ENCODE data around the gene OR8B4. TPM values are rescaled to one million over a fixed set of nuclear protein-coding genes. Genes with fewer than 3 reads are reported as not detected.

Gene OR8B4, protein sequence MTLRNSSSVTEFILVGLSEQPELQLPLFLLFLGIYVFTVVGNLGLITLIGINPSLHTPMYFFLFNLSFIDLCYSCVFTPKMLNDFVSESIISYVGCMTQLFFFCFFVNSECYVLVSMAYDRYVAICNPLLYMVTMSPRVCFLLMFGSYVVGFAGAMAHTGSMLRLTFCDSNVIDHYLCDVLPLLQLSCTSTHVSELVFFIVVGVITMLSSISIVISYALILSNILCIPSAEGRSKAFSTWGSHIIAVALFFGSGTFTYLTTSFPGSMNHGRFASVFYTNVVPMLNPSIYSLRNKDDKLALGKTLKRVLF
- total RNA-seq = not detected
- long read RNA-seq = 0 reads

DNA sequence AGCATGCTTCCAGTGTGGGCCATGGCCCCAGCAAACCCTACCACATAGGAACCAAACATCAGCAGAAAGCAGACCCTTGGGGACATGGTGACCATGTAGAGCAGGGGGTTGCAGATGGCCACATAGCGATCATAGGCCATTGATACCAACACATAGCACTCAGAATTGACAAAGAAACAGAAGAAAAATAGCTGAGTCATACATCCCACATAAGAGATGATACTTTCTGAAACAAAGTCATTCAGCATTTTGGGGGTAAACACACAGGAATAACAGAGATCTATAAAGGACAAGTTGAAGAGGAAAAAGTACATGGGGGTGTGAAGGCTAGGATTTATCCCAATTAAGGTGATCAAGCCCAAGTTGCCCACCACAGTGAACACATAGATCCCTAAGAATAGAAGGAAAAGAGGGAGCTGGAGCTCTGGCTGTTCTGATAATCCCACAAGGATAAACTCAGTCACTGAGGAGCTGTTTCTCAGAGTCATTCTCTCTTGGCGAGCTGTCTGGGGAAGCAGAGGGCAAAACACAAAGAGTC is at the start of gene OR8B4:
Gene OR8B4 (minus strand): TSS at position 488 of the 538 bp plus-strand sequence. CDS start 0 bp downstream, at position 488.
- DNase-seq = no peak
- TF ChIP-seq, protein P1, sequence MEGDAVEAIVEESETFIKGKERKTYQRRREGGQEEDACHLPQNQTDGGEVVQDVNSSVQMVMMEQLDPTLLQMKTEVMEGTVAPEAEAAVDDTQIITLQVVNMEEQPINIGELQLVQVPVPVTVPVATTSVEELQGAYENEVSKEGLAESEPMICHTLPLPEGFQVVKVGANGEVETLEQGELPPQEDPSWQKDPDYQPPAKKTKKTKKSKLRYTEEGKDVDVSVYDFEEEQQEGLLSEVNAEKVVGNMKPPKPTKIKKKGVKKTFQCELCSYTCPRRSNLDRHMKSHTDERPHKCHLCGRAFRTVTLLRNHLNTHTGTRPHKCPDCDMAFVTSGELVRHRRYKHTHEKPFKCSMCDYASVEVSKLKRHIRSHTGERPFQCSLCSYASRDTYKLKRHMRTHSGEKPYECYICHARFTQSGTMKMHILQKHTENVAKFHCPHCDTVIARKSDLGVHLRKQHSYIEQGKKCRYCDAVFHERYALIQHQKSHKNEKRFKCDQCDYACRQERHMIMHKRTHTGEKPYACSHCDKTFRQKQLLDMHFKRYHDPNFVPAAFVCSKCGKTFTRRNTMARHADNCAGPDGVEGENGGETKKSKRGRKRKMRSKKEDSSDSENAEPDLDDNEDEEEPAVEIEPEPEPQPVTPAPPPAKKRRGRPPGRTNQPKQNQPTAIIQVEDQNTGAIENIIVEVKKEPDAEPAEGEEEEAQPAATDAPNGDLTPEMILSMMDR (IDR thresholded peaks at IDR 0.05) = no peak
- Histone ChIP-seq H3K4me1 (no peaks in the 10 kb centered on the region), H3K36me3 (no peaks in the 10 kb centered on the region), H3K9me3 (no peaks in the 10 kb centered on the region), H3K27ac (no peak within 1 kb of the TSS), H3K4me3 (no peak within 1 kb of the TSS), H3K27me3 (peaks cover 9% of the 10 kb centered on the region)
- ATAC-seq = no peak
- intact Hi-C loops (cut with DNase I) = no loop called here

DNA sequence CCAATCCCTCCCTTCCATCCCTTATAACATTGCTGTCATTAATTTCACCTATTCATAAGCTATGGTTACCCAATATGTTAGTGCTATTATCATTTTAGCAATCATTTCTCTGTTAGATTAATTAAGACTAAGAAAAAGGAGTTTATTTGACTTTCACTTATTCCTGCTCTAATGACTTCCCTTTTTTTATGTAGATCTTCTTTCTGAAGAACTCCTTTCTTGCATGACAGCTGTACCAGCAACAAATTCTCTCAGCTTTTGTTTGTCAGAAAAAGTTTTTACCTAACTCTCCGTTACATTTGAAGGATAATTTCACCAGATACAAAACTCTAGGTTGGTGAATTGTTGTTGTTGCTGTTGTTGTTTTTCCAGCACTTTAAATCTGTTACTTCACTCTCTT is 49.4 kb upstream of the OR8B4 start:
- Histone ChIP-seq H3K9me3 (no peaks in the 10 kb centered on the region), H3K4me1 (no peaks in the 10 kb centered on the region), H3K27ac (no peak overlapping the region), H3K36me3 (no peaks in the 10 kb centered on the region), H3K4me3 (no peak overlapping the region), H3K27me3 (no peaks in the 10 kb centered on the region)
- intact Hi-C loops (cut with DNase I) = no loop called here
- DNase-seq = no peak
- ATAC-seq = no peak
- TF ChIP-seq, protein P1 (IDR thresholded peaks at IDR 0.05) = no peak

DNA sequence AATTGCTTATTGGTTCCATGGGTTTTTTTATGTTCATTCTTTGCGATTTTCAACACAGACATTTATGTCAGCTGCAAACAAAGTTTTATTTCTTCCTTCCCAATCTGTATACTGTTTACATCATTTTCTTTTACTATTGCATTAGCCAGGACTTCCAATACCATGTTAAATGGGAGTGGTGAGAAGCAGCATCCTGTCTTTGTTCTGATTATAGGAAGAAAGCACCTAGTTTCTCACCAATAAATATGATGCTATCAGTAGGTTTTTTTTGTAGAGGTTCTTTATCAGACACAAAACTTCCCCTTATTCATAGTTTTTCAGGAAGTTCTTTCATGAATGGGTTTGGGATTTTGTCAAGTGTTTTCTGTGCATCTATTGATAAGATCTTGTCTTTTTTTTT is 48.8 kb upstream of the OR8B4 start:
- Histone ChIP-seq H3K27ac (no peak overlapping the region), H3K4me1 (no peaks in the 10 kb centered on the region), H3K4me3 (no peak overlapping the region), H3K36me3 (no peaks in the 10 kb centered on the region), H3K9me3 (no peaks in the 10 kb centered on the region), H3K27me3 (no peaks in the 10 kb centered on the region)
- DNase-seq (no peak), ATAC-seq (no peak)
- intact Hi-C loops (cut with DNase I) = no loop called here
- TF ChIP-seq, protein P1 (IDR thresholded peaks at IDR 0.05) = no peak

DNA sequence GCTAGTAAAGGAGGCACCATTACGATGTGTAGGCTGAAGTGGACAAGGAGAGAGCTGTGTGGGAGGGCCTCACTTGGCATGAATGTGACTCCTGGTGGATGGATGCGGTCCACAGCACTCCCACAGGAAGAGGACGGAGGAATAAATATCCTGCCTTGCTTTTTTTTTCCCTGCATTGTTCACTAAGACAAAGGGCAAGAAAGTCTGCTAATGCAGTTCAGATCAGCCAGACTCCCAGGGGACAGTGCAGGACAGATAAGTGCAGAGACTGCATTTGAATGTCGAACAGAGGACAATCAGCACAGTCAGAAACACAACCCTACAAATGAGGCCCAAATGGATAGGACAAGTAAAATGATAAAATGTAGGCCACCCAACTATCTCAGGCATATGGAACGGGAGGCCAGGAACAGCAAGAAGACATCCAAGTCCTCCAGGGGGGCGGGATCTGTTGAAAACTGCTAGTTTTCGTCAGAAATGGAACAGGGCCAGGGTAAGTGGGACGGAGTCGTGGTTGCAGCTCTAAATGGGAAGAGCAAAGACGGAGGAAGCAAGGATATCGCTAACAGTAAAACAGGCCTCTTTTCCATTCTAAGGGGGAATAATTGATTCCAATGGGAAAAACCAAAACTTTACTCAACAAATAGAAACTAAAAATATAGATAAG is 46.0 kb upstream of the OR8B4 start:
- Histone ChIP-seq H3K27me3 (no peaks in the 10 kb centered on the region), H3K27ac (no peak overlapping the region), H3K4me1 (no peaks in the 10 kb centered on the region), H3K4me3 (no peak overlapping the region), H3K9me3 (no peaks in the 10 kb centered on the region), H3K36me3 (no peaks in the 10 kb centered on the region)
- DNase-seq (no peak), ATAC-seq (no peak)
- TF ChIP-seq, protein P1 (IDR thresholded peaks at IDR 0.05) = no peak
- intact Hi-C loops (cut with DNase I) = no loop called here

DNA sequence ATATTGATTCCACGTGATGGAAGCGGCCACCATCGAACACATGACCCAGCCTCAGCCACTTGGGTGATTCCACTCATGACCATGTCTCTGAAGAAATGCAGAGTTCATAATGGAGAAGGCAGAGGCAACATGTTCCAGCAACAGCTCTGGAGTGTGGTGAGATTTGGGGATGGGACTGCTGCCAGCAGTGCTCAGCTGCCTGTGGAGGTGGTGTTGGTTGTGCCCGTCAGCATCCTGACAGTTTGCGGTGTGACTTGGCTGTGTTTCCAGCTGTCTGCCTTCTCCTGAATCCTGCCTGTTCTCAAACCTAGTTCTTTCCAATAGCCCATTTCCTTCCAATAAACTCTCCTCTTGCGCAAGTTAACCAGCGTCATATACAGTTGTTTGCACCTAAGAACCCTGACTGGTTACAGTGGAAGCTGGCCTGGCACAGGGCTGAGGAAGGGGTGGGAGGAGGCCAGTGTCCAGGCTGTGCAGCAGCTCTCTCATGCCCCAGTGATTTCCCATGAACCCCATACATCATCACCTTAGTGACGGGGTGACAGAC is 42.8 kb upstream of the OR8B4 start:
- no peaks in the 10 kb centered on the region for H3K4me1 ChIP-seq
- DNase-seq (no peak), ATAC-seq (no peak)
- H3K9me3 ChIP-seq = no peaks in the 10 kb centered on the region
- H3K27me3 ChIP-seq = no peaks in the 10 kb centered on the region
- TF ChIP-seq, protein P1 (IDR thresholded peaks at IDR 0.05) = no peak
- H3K27ac ChIP-seq = no peak overlapping the region
- intact Hi-C loops (cut with DNase I) = no loop called here
- H3K36me3 ChIP-seq = no peaks in the 10 kb centered on the region
- H3K4me3 ChIP-seq = no peak overlapping the region
